Activated naive CD4-positive, alpha-beta T cell treated with anti-CD3 and anti-CD28 coated beads for 36 hours (primary cell): ENCODE results near the gene NCCRP1. TPM values are rescaled to one million over a fixed set of nuclear protein-coding genes. Genes with fewer than 3 reads are reported as not detected.

Experiments
- CTCF ChIA-PET: fragments of 350-600 bp; sonication (Branson Sonifier 250); formaldehyde crosslinking; loops from one replicate; lab custom pipeline; 2021; ENCODE audit warnings: antibody characterized with exemption; lab: Charles Lee
- DNase-seq: peaks from one replicate; pipeline ENCODE4 v3.0.0-alpha.2; 2020
- H3K27ac Mint-ChIP-seq: one replicate; pipeline ENCODE4 v1.8.0; 2021; ENCODE audit warnings: mild to moderate bottlenecking, mixed read lengths
- H3K27me3 Mint-ChIP-seq: one replicate; pipeline ENCODE4 v1.8.0; 2021; ENCODE audit warnings: low read depth, mixed read lengths
- H3K36me3 Mint-ChIP-seq: one replicate; pipeline ENCODE4 v1.8.0; 2021; ENCODE audit warnings: low read depth, mixed read lengths
- H3K4me1 Mint-ChIP-seq: one replicate; pipeline ENCODE4 v1.8.0; 2021; ENCODE audit warnings: low read depth, mixed read lengths
- H3K4me3 Mint-ChIP-seq: one replicate; pipeline ENCODE4 v1.8.0; 2021; ENCODE audit warnings: mild to moderate bottlenecking, moderate library complexity, mixed read lengths
- H3K9me3 Mint-ChIP-seq: one replicate; pipeline ENCODE4 v1.8.0; 2021; ENCODE audit warnings: mixed read lengths
- intact Hi-C: fragments of 100-400 bp; cut with micrococcal nuclease; formaldehyde crosslinking; loops from one replicate; pipeline ENCODE4 v1.15.1; 2023
- total RNA-seq, 2 experiments: library from RNA; stranded (reverse); gene quantifications; one replicate each; pipeline ENCODE4 v1.2.3, GENCODE V29; 2021

The NCCRP1 gene
- total RNA-seq, 2 experiments from 2014 or later: not detected

- Mint-ChIP-seq H3K4me1 (peaks cover 7% of the 10 kb centered on the region), H3K36me3 (no peaks in the 10 kb centered on the region), H3K27ac (no peak overlapping the region), H3K9me3 (no peaks in the 10 kb centered on the region), H3K4me3 (no peak overlapping the region), H3K27me3 (peaks cover 5% of the 10 kb centered on the region)
- DNase-seq: no peak
- intact Hi-C loops: no loop called here
- CTCF ChIA-PET: no interaction called here
Observed at GRCh38 chr19:39247701-39248664, 51.2 kb downstream of the NCCRP1 start.

- no peaks in the 10 kb centered on the region for H3K9me3 Mint-ChIP-seq
- no peak for DNase-seq
- H3K4me3 Mint-ChIP-seq: no peak within 1 kb of the TSS
- H3K27ac Mint-ChIP-seq: no peak within 1 kb of the TSS
- intact Hi-C loops: no loop called here
- peaks cover 7% of the 10 kb centered on the region for H3K4me1 Mint-ChIP-seq
- peaks cover 5% of the 10 kb centered on the region for H3K27me3 Mint-ChIP-seq
- H3K36me3 Mint-ChIP-seq: no peaks in the 10 kb centered on the region
- CTCF ChIA-PET: no interaction called here
Observed at GRCh38 chr19:39248806-39249205, 52.0 kb downstream of the NCCRP1 start, which contains the start of gene IFNL4. Gene IFNL4, minus strand, starts transcription at chr19:39248856.

- Mint-ChIP-seq H3K27me3 (peaks cover 5% of the 10 kb centered on the region), H3K27ac (no peak overlapping the region), H3K36me3 (no peaks in the 10 kb centered on the region), H3K4me1 (peaks cover 7% of the 10 kb centered on the region), H3K4me3 (no peak overlapping the region), H3K9me3 (no peaks in the 10 kb centered on the region)
- intact Hi-C loops: no loop called here
- no peak for DNase-seq
- CTCF ChIA-PET: no interaction called here
Observed at GRCh38 chr19:39251081-39251480, 54.3 kb downstream of the NCCRP1 start.

Other genes with a start within 250 kb of the NCCRP1 start
- gene FBXO17, start 221.2 kb upstream of the NCCRP1 start, total RNA-seq: under 1 TPM in 1 of 2 experiments, not detected in 1; 0.07 TPM
- gene FBXO27, start 164.4 kb upstream of the NCCRP1 start, total RNA-seq: 1 to 10 TPM; 1.0 to 1.8 TPM
- not detected for gene ACP7, start 112.6 kb upstream of the NCCRP1 start, total RNA-seq
- gene PAK4, start 71.2 kb upstream of the NCCRP1 start, total RNA-seq: 10 to 100 TPM; 16.9 to 18.1 TPM
- gene SYCN, start 7.3 kb downstream of the NCCRP1 start, total RNA-seq: not detected
- gene IFNL3, start 48.0 kb downstream of the NCCRP1 start, total RNA-seq: 1 to 10 TPM; 1.2 to 1.3 TPM
- gene IFNL4, start 51.9 kb downstream of the NCCRP1 start, total RNA-seq: not detected
- under 1 TPM; 0.69 to 0.93 TPM for gene IFNL2, start 71.4 kb downstream of the NCCRP1 start, total RNA-seq
- 1 to 10 TPM in 1 of 2 experiments, under 1 TPM in 1; 0.91 to 1.0 TPM for gene IFNL1, start 99.4 kb downstream of the NCCRP1 start, total RNA-seq
- 1 to 10 TPM; 5.0 to 5.3 TPM for gene LRFN1, start 123.9 kb downstream of the NCCRP1 start, total RNA-seq
- 100 to 1,000 TPM; 331 to 332 TPM for gene GMFG, start 139.1 kb downstream of the NCCRP1 start, total RNA-seq
- 10 to 100 TPM; 33.0 to 35.8 TPM for gene SAMD4B, start 145.5 kb downstream of the NCCRP1 start, total RNA-seq
- gene PAF1, start 194.1 kb downstream of the NCCRP1 start, total RNA-seq: 10 to 100 TPM; 31.9 to 34.9 TPM
- 10 to 100 TPM; 18.0 to 18.5 TPM for gene MED29, start 194.4 kb downstream of the NCCRP1 start, total RNA-seq
- gene ZFP36, start 209.9 kb downstream of the NCCRP1 start, total RNA-seq: 100 to 1,000 TPM; 113 to 116 TPM
- gene PLEKHG2, start 215.7 kb downstream of the NCCRP1 start, total RNA-seq: 10 to 100 TPM; 27.3 to 34.6 TPM
- 1,000 to 10,000 TPM; 4,195 to 4,327 TPM for gene RPS16, start 239.0 kb downstream of the NCCRP1 start, total RNA-seq
- 100 to 1,000 TPM; 129 to 139 TPM for gene SUPT5H, start 248.6 kb downstream of the NCCRP1 start, total RNA-seq